ENCODE data around the gene LTBP3. TPM values are rescaled to one million over a fixed set of nuclear protein-coding genes. Genes with fewer than 3 reads are reported as not detected.

Gene LTBP3
- total and polyA plus RNA-seq, 9 of the 15 experiments (the other 6 are each of a cell fraction or from before 2014, with no cell fraction given): 0.06 to 20.5 (median 4.8) TPM

GRCh38 chr11:65571420-65571819 is 13.3 kb upstream of the LTBP3 start:
- DNase-seq (ENCODE audit: extremely low read depth in 1 of 4, low spot score in 3 of 4) (peak in 1 of 4 experiments; percentile 41), ATAC-seq (no peak), FAIRE-seq (no peak)
- ChIA-PET POLR2A (interaction anchor here (0.6 to 4.7 kb wide), 12 partner anchors 11 to 454 kb away, joined by 3 to 35 read pairs (median 4); partner anchors contain the start of genes MALAT1, NEAT1 and ZNHIT2), CTCF (ENCODE audit: low intra/inter-chr PET ratio) (interaction anchor here (0.6 to 6.5 kb wide), 3 partner anchors 25 to 1229 kb away, joined by 3 to 63 read pairs (median 4); no protein-coding TSS in a partner anchor)
- Histone ChIP-seq H3K4me3 (peak overlapping the region; percentile 65), H3K9me3 (replicated peaks; ENCODE audit: control insufficient read depth, insufficient read depth, low read depth, low read length) (no peaks in the 10 kb centered on the region), H3K36me3 (ENCODE audit: control insufficient read depth, insufficient read depth, low read length) (peaks cover 19% of the 10 kb centered on the region; the same call in 2 of the 3 replicates), H3K27me3 (ENCODE audit: control insufficient read depth in 2 of 2, insufficient read depth in 2 of 2, low read length in 2 of 2) (no peaks in the 10 kb centered on the region; a peak in 1 of 5 replicates), H3K4me1 (replicated peaks in 1 of 2; ENCODE audit: control insufficient read depth in 2 of 2, insufficient read depth in 2 of 2, low read length in 2 of 2) (peaks cover 43 to 72% of the 10 kb centered on the region in 2 experiments), H3K9ac (ENCODE audit: insufficient read depth in 1 of 2, low read depth in 2 of 2, low read length in 2 of 2) (peak overlapping the region; percentile 82 to 98), H2AFZ (ENCODE audit: low read depth, low read length) (no peak overlapping the region), H4K20me1 (replicated peaks; ENCODE audit: control insufficient read depth, insufficient read depth, low read length) (peaks cover 6% of the 10 kb centered on the region), H3K27ac (ENCODE audit: extremely low read depth, low read depth, low read length) (peak overlapping the region; percentile 62; the same call in 1 of the 3 replicates), H3K79me2 (ENCODE audit: control insufficient read depth, insufficient read depth, low read length) (peaks cover 62% of the 10 kb centered on the region), H3K4me2 (ENCODE audit: insufficient read depth, low read length) (peak overlapping the region; percentile 99), H3K9me1 (ENCODE audit: control insufficient read depth, insufficient read depth, low read length) (peaks cover 5% of the 10 kb centered on the region)
- 19% methylated on average over 9 of the region's 9 CpGs for WGBS (ENCODE audit: insufficient coverage, low coverage, missing lambda C conversion rate)
- intact Hi-C loops (cut with micrococcal nuclease) (loop anchor here (5.0 kb wide), 2 partner anchors 44 to 99 kb away; partner anchors contain the start of gene SCYL1), in situ Hi-C loops (cut with MboI) (no loop called here)
- no TSS peak for BruUV-seq (replicated peaks)
- TF ChIP-seq MIER1 (IDR thresholded peaks at IDR 0.05; ENCODE audit: low read depth): no peak
- TF ChIP-seq ZBTB40 (IDR thresholded peaks at IDR 0.05): no peak
- no peak for TF ChIP-seq ZBTB40 (CRISPR knock-in tag; IDR thresholded peaks at IDR 0.05)
- no peak for TF ChIP-seq ZC3H8 (IDR thresholded peaks at IDR 0.05)
- no peak for TF ChIP-seq NR2F6 (CRISPR knock-in tag; IDR thresholded peaks at IDR 0.05)
- no peak for TF ChIP-seq POLR2B (IDR thresholded peaks at IDR 0.05; ENCODE audit: low read depth, partially characterized antibody)
- TF ChIP-seq FOXM1 (IDR thresholded peaks at IDR 0.05; ENCODE audit: low read depth): no peak
- TF ChIP-seq FOXM1 (CRISPR knock-in tag; IDR thresholded peaks at IDR 0.05; ENCODE audit: low read depth): 0 out of 2 replicates have a peak, but pooled peaks have one; percentile 2
- no peak for TF ChIP-seq E2F8 (IDR thresholded peaks at IDR 0.05; ENCODE audit: low read depth, partially characterized antibody)
- 0 out of 4 replicates have a peak, but pooled peaks of 1 of the 2 experiments have one; percentile 38 for TF ChIP-seq SIN3A (IDR thresholded peaks at IDR 0.05; ENCODE audit: borderline replicate concordance in 2 of 2, control insufficient read depth in 1 of 2, low read depth in 2 of 2, low read length in 2 of 2)
